ENCODE results near the gene REX1BD. TPM values are rescaled to one million over a fixed set of nuclear protein-coding genes. Genes with fewer than 3 reads are reported as not detected.

Gene REX1BD
- total RNA-seq, 1 donor from 2014 or later = 54.1 TPM

- Mint-ChIP-seq H3K4me3 (ENCODE audit: unreplicated experiment) (peak overlapping the region; percentile 55), H3K9me3 (ENCODE audit: low read depth) (no peaks in the 10 kb centered on the region), H3K27me3 (ENCODE audit: low read depth) (peaks cover 40% of the 10 kb centered on the region), H3K27ac (ENCODE audit: unreplicated experiment) (no peak overlapping the region), H3K36me3 (ENCODE audit: low read depth) (peaks cover 2% of the 10 kb centered on the region), H3K4me1 (ENCODE audit: low read depth) (peaks cover 15% of the 10 kb centered on the region)
- no peak for TF ChIP-seq CTCF (IDR thresholded peaks at IDR 0.05)
- no peak for DNase-seq (ENCODE audit: low spot score)
Measured at GRCh38 chr19:18605546-18606280, 17.1 kb downstream of the REX1BD start.

- Mint-ChIP-seq H3K4me1 (ENCODE audit: low read depth) (peaks cover 20% of the 10 kb centered on the region), H3K9me3 (ENCODE audit: low read depth) (no peaks in the 10 kb centered on the region), H3K27me3 (ENCODE audit: low read depth) (peaks cover 45% of the 10 kb centered on the region), H3K27ac (ENCODE audit: unreplicated experiment) (no peak within 1 kb of the TSS), H3K4me3 (ENCODE audit: unreplicated experiment) (peak within 1 kb of the TSS; percentile 55), H3K36me3 (ENCODE audit: low read depth) (peaks cover 3% of the 10 kb centered on the region)
- DNase-seq (ENCODE audit: low spot score) = no peak
- TF ChIP-seq CTCF (IDR thresholded peaks at IDR 0.05) = no peak
Measured at GRCh38 chr19:18606281-18607225, 18.0 kb downstream of the REX1BD start, which contains the start of gene CRLF1. Gene CRLF1 (minus strand): TSS chr19:18606799. CDS start chr19:18606656, 143 bp downstream.

- H3K9me3 Mint-ChIP-seq (ENCODE audit: low read depth) = no peaks in the 10 kb centered on the region
- H3K4me3 Mint-ChIP-seq (ENCODE audit: unreplicated experiment) = peak overlapping the region; percentile 53
- H3K4me1 Mint-ChIP-seq (ENCODE audit: low read depth) = peaks cover 26% of the 10 kb centered on the region
- H3K27me3 Mint-ChIP-seq (ENCODE audit: low read depth) = peaks cover 51% of the 10 kb centered on the region
- no peak for TF ChIP-seq CTCF (IDR thresholded peaks at IDR 0.05)
- no peak overlapping the region for H3K27ac Mint-ChIP-seq (ENCODE audit: unreplicated experiment)
- H3K36me3 Mint-ChIP-seq (ENCODE audit: low read depth) = peaks cover 3% of the 10 kb centered on the region
- no peak for DNase-seq (ENCODE audit: low spot score)
Measured at GRCh38 chr19:18607226-18608101, 18.9 kb downstream of the REX1BD start.

- Mint-ChIP-seq H3K9me3 (ENCODE audit: low read depth) (no peaks in the 10 kb centered on the region), H3K36me3 (ENCODE audit: low read depth) (peaks cover 3% of the 10 kb centered on the region), H3K27ac (ENCODE audit: unreplicated experiment) (no peak overlapping the region), H3K27me3 (ENCODE audit: low read depth) (peaks cover 48% of the 10 kb centered on the region), H3K4me3 (ENCODE audit: unreplicated experiment) (no peak overlapping the region), H3K4me1 (ENCODE audit: low read depth) (peaks cover 25% of the 10 kb centered on the region)
- no peak for DNase-seq (ENCODE audit: low spot score)
- no peak for TF ChIP-seq CTCF (IDR thresholded peaks at IDR 0.05)
Measured at GRCh38 chr19:18608102-18608804, 19.7 kb downstream of the REX1BD start.
